PFSK-1 (cell line): ENCODE data around the gene POU6F2.

ENCODE experiments used
- POLR2AphosphoS5 ChIP-seq: IDR thresholded peaks from 2 replicates; pipeline ENCODE4 v1.6.1; 2012; ENCODE audit warnings: low read depth, mild to moderate bottlenecking, control low read depth, low read length, moderate library complexity
- SIN3A ChIP-seq: IDR thresholded peaks from 2 replicates; pipeline ENCODE4 v1.6.1; 2012; ENCODE audit warnings: mild to moderate bottlenecking, low read length, moderate library complexity, borderline replicate concordance; ENCODE audit not compliant: insufficient read depth

- TF ChIP-seq SIN3A (no peak), POLR2AphosphoS5 (no peak)
Observed at GRCh38 chr7:39413636-39414223, 436.0 kb downstream of the POU6F2 start.
